AG04450 (cell line): ENCODE results near the gene CUEDC2. TPM values are rescaled to one million over a fixed set of nuclear protein-coding genes. Genes with fewer than 3 reads are reported as not detected.

ENCODE experiments used
- CTCF ChIA-PET: fragments of 300-600, 350-600 bp; formaldehyde crosslinking; extraction: SDS; loops from one replicate; lab custom pipeline; 2022; ENCODE audit warnings: antibody characterized with exemption, inconsistent platforms; lab: Charles Lee
- POLR2A ChIA-PET: fragments of 350-600 bp; formaldehyde crosslinking; extraction: SDS; loops from one replicate; lab custom pipeline; 2021; ENCODE audit warnings: antibody characterized with exemption, inconsistent platforms; lab: Yijun Ruan, JAX
- DNase-seq: peaks from one replicate; pipeline ENCODE4 v3.0.0-alpha.2; 2011; ENCODE audit warnings: low read depth, low spot score
- H3K27ac ChIP-seq: one replicate; pipeline ENCODE4 v1.5.1; 2012; ENCODE audit warnings: low read depth, low read length, control low read depth
- H3K27me3 ChIP-seq: one replicate; pipeline ENCODE4 v1.6.0; 2012; ENCODE audit warnings: low read length; ENCODE audit not compliant: control insufficient read depth, insufficient read depth
- H3K4me3 ChIP-seq: 2 replicates; pipeline ENCODE4 v1.5.1; 2011; ENCODE audit warnings: mild to moderate bottlenecking, low read depth, low read length, control low read depth
- H3K9me3 ChIP-seq: 2 replicates; pipeline ENCODE4 v1.5.1; 2012; ENCODE audit warnings: low read length; ENCODE audit not compliant: control insufficient read depth, insufficient read depth
- polyA plus RNA-seq: library from polyadenylated mRNA; depleted of rRNA; stranded (reverse); fragments of >200 nt; gene quantifications from 2 replicates; pipeline ENCODE4 v1.2.3, GENCODE V29; 2011
- TF ChIP-seq, protein P1 (sequence below): IDR thresholded peaks from 2 replicates; pipeline ENCODE4 v1.5.1; 2011; ENCODE audit warnings: low read depth, low read length, control low read depth, inconsistent platforms

The CUEDC2 gene
- polyA plus RNA-seq, 1 experiment: 61.1 TPM

DNA sequence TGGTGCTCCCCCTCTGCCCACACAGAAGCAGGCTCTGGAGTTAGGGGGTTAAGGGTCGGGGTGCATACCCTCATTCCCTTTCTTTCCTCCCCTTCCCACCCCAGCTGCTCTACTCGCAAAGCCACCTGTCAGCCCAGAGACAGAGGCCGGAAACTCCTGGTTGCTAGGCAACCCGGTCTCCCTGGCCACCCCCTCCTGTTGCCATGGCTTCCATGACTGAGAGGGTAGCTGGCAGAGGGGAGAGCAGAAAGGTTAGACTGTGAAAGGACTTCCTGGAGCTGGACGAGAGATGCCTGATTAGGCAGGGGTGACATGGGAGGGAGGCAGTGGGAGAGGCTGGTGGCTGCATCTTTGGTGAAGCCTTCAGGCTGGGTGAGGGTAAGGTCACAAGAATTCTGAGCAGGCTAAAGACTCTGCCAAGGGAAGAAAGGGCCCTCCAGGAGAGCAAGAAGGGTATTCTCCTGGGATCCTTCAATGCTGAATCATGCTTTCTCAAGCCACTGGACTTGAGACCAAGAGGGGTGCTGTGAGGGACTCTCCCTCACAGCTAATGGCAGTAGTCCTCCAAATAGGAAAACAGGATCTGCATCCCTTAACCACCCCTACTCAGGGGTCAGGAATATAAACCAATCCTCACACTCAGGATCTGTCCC is 19.2 kb downstream of the CUEDC2 start:
- POLR2A ChIA-PET: interaction anchor here (0.6 kb wide), 1 partner anchor 170 kb away, joined by 9 read pairs; no protein-coding TSS in a partner anchor

DNA sequence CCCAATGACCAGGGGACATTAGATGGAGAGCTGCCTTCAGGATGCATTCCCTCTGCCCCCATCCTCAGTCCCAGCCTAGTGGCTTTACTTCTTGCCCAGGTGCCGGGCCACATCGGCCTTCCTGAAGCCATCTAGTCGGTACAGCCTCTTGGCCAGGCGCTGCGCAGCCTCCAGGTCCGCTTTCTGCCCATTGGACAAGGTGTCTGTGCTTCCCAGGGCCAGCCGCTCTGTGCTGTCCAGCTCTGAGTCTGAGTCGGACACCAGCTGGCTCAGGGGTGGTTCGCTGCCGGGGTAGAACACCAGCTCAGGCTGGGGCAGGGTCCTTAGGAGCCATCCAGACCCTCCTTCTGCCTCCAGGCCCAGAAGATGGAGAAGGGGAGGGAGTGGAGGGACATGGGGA is 20.1 kb downstream of the CUEDC2 start:
- Histone ChIP-seq H3K27ac (no peak overlapping the region), H3K9me3 (no peaks in the 10 kb centered on the region; the same call in 1 of the 2 replicates), H3K4me3 (no peak overlapping the region), H3K27me3 (peaks cover 55% of the 10 kb centered on the region)
- TF ChIP-seq, protein P1, sequence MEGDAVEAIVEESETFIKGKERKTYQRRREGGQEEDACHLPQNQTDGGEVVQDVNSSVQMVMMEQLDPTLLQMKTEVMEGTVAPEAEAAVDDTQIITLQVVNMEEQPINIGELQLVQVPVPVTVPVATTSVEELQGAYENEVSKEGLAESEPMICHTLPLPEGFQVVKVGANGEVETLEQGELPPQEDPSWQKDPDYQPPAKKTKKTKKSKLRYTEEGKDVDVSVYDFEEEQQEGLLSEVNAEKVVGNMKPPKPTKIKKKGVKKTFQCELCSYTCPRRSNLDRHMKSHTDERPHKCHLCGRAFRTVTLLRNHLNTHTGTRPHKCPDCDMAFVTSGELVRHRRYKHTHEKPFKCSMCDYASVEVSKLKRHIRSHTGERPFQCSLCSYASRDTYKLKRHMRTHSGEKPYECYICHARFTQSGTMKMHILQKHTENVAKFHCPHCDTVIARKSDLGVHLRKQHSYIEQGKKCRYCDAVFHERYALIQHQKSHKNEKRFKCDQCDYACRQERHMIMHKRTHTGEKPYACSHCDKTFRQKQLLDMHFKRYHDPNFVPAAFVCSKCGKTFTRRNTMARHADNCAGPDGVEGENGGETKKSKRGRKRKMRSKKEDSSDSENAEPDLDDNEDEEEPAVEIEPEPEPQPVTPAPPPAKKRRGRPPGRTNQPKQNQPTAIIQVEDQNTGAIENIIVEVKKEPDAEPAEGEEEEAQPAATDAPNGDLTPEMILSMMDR: no peak
- POLR2A ChIA-PET: no interaction called here
- CTCF ChIA-PET: interaction anchor here (1.4 to 3.3 kb wide), 2 partner anchors 12 to 243 kb away, joined by 3 to 20 read pairs; no protein-coding TSS in a partner anchor
- no peak for DNase-seq

More for the DNA sequence above, 19.2 kb downstream of the CUEDC2 start:
- TF ChIP-seq, protein P1: no peak
- Histone ChIP-seq H3K9me3 (no peaks in the 10 kb centered on the region; the same call in 1 of the 2 replicates), H3K27ac (no peak overlapping the region), H3K4me3 (no peak overlapping the region), H3K27me3 (peaks cover 57% of the 10 kb centered on the region)
- CTCF ChIA-PET: interaction anchor here (1.3 to 1.4 kb wide), 2 partner anchors 14 to 244 kb away, joined by 3 to 4 read pairs; no protein-coding TSS in a partner anchor
- DNase-seq: no peak

DNA sequence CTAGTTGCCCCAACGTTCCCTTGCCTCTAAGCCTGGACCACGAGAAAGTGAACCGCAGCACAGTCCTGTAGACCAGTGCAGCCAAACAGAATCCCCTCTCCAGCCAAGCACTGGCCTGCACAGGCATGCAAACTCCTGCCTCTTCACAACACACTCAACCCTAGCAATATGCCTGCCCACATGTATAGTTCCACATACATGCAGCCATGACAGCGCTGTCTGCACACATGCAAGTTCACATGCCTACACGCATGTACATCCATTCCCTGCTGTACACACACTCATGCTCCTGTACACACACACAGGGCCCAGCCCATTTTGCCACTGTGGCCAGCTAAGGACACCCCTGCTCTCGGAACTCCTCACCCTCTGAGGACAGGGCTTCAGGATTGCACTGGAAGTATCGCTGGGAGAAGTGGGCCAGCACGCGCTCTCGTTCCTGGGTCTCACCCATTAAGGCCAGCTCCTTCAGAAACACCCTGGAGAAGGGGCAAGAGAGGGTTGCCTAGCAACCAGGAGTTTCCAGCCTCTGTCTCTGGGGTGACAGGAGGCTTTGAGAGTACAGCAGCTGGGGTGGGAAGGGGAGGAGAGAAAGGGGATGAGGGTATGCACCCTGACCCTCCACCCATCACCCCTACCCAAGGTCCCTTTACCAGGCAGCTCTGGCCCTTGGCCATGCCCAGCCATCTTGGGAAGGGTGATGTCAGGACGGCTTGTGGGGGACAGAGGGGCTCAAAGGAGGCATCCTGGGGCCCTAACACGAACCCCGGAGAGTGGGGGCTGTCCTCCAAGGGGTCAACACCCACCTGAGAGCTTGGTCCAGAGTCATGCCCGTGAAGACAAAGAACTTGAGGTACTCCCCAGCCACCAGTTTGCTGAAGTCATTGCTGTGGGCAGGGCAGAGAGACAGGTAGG is 20.8 kb downstream of the CUEDC2 start:
- POLR2A ChIA-PET: interaction anchor here (0.6 kb wide), 1 partner anchor 34 kb away, joined by 4 read pairs; no protein-coding TSS in a partner anchor
- Histone ChIP-seq H3K9me3 (no peaks in the 10 kb centered on the region; the same call in 1 of the 2 replicates), H3K27ac (no peak overlapping the region), H3K4me3 (no peak overlapping the region), H3K27me3 (peaks cover 53% of the 10 kb centered on the region)
- TF ChIP-seq, protein P1: no peak
- CTCF ChIA-PET: interaction anchor here (1.4 to 3.3 kb wide), 3 partner anchors 12 to 242 kb away, joined by 3 to 20 read pairs (median 12); no protein-coding TSS in a partner anchor
- DNase-seq: no peak

DNA sequence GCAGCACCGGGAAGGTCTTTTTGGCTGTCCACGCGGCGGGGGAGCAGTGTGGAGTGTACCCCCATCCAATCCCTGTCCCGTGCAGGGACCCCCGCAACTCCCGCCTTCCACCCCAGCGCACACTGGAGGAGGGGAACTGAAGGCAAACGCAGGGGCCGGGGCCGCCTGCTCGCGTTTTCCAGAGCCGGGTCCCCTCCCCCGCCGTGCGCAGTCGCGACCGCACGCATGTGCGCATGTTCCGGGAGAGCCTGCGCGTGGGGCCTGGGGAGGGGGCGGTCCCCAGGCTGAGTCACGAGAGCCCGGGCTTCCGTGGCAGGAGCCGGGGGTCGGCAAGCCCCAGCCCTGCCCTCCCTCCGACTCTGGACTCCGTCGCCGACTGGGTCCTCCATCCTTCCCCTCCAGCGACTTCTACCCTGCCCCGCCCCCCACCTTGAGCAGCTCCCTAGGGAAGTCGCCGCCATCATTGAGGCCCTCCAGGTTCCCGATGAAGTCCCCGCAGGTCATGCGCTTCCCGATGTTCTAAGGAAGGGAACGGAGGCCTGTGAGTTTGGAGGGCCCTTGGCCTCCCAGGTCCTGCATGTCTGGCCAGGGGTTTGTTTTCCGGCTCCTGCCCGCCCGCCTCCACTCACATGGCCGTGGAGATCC is 21.8 kb downstream of the CUEDC2 start:
- Histone ChIP-seq H3K9me3 (no peaks in the 10 kb centered on the region; the same call in 1 of the 2 replicates), H3K27ac (peak overlapping the region; percentile 47), H3K4me3 (peak overlapping the region; percentile 59), H3K27me3 (peaks cover 45% of the 10 kb centered on the region)
- CTCF ChIA-PET: interaction anchor here (1.2 to 3.3 kb wide), 3 partner anchors 11 to 17 kb away, joined by 5 to 20 read pairs (median 12); no protein-coding TSS in a partner anchor
- POLR2A ChIA-PET: interaction anchor here (0.6 kb wide), 1 partner anchor 35 kb away, joined by 4 read pairs; no protein-coding TSS in a partner anchor
- TF ChIP-seq, protein P1: no peak
- no peak for DNase-seq
